Sigmoid colon (tissue), 4 donors: ENCODE results near the gene GAREM1.

Experiments used
- CTCF ChIP-seq, 4 experiments: fragments of 450-650 bp in 3 of 4; fragments of 200-600 bp in 1 of 4; IDR thresholded peaks; one replicate each; pipeline ENCODE4 v1.5.1; 2016 to 2019; ENCODE audit warnings: antibody characterized with exemption in 4 of 4, mild to moderate bottlenecking in 3 of 4, moderate library complexity in 2 of 4
- EP300 ChIP-seq, 4 donors: sonication (generic); formaldehyde crosslinking; IDR thresholded peaks; one replicate each; pipeline ENCODE4 v1.6.1; 2017; ENCODE audit warnings: antibody characterized with exemption in 4 of 4
- POLR2A ChIP-seq, 2 donors: fragments of 450-650 bp; IDR thresholded peaks; one replicate each; pipeline ENCODE4 v1.6.1; 2016; ENCODE audit warnings: antibody characterized with exemption in 2 of 2, mild to moderate bottlenecking in 2 of 2, moderate library complexity in 2 of 2
- POLR2AphosphoS5 ChIP-seq, 4 donors: sonication (generic); formaldehyde crosslinking; IDR thresholded peaks; one replicate each; pipeline ENCODE4 v1.6.1; 2017; ENCODE audit warnings: antibody characterized with exemption in 4 of 4

DNA sequence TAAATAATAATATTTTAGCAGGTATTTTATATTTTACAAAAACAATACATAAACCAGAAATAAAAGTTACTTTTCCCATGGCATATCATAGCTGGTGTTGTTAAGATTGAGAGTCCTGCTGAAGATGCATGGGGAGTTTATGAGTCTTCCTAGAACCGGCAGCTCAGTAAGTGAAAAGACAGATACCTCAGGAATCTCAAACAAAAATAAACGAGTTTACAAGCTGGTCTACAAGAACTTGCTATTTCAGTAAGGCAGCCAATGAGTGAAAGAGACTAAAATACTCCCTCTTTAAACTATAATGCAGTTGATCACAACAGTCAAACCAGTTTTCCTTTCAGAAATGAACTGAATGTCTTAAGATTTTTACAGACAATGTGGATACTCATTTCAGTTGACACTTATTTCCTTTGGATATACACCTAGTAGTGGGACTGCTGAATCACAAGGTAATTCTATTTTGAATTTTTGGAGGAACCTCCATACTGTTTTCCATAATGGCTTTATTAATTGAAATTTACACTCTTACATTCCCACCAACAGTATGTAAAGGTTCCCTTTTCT, 8.9 kb downstream of the GAREM1 start:
- no peak for TF ChIP-seq POLR2AphosphoS5 (IDR thresholded peaks at IDR 0.05)
- no peak for TF ChIP-seq CTCF (IDR thresholded peaks at IDR 0.05)
- TF ChIP-seq POLR2A (IDR thresholded peaks at IDR 0.05), result no peak
- no peak for TF ChIP-seq EP300 (IDR thresholded peaks at IDR 0.05)
